Stimulated activated CD4-positive, alpha-beta T cell treated with anti-CD3 and anti-CD28 coated beads, Interleukin-15, amount 100 ng/mL, for 48 hours (primary cell): ENCODE measurements around the gene EHMT1.
"Not testable (repeated sequence)": the region's sequence is repeated elsewhere in the genome, so short reads cannot be mapped to it uniquely, and the experiment has no call there.

ENCODE experiments used
- DNase-seq, 2 donors: peaks; one replicate each; pipeline ENCODE4 v3.0.0-alpha.2; 2020; ENCODE audit warnings: low read depth in 2 of 2

Gene EHMT1

GRCh38 chr9:137885121-137885520, 266.3 kb downstream of the EHMT1 start:
- not testable (repeated sequence) for DNase-seq
